ENCODE measurements around the gene PRR5L. TPM values are rescaled to one million over a fixed set of nuclear protein-coding genes. Genes with fewer than 3 reads are reported as not detected.

PRR5L gene
- total and polyA plus RNA-seq, 8 donors = 10.6 to 27.0 (median 17.4) TPM

DNA sequence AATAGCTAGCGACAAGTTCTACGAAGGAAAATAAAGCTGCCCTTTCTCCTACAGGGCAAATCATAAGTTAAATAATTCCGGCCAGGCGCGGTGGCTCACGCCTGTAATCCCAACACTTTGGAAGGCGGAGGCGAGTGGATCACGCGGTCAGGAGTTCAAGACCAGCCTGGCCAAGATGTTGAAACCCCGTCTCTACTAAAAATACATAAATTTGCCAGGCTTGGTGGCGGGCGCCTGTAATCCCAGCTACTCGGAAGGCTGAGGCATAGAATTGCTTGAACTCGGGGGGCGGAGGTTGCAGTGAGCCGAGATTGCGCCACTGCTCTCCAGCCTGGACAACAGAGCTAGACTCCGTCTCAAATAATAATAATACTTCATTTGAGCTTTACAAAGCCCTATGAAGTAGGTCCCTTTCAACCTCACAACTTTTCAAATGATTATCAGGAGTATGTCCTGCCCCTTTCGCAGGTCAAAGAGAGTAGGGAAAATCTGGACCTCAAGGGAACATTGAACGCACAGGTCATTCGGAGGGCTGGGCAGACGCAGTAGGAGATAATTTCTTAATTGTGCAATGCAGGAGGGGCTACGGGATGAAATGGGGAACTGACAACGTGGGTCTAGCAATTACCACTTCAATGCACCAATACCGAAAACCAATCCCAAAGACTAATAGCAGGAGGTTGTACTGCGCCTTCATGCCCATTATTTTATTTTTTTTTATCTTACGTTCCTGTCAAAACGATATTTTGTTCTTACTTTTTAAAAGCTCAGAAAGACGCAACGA lies 7.5 kb upstream of the PRR5L start:
- Histone ChIP-seq H3K27me3 (no peaks in the 10 kb centered on the region), H3K36me3 (no peaks in the 10 kb centered on the region), H3K4me3 (peak overlapping the region; percentile 64 to 82), H3K9me3 (no peaks in the 10 kb centered on the region), H3K4me1 (peaks cover 10 to 24% of the 10 kb centered on the region in 2 donors), H3K27ac (peak overlapping the region; percentile 50 to 80)
- DNase-seq = no peak
- TF ChIP-seq, protein P1, sequence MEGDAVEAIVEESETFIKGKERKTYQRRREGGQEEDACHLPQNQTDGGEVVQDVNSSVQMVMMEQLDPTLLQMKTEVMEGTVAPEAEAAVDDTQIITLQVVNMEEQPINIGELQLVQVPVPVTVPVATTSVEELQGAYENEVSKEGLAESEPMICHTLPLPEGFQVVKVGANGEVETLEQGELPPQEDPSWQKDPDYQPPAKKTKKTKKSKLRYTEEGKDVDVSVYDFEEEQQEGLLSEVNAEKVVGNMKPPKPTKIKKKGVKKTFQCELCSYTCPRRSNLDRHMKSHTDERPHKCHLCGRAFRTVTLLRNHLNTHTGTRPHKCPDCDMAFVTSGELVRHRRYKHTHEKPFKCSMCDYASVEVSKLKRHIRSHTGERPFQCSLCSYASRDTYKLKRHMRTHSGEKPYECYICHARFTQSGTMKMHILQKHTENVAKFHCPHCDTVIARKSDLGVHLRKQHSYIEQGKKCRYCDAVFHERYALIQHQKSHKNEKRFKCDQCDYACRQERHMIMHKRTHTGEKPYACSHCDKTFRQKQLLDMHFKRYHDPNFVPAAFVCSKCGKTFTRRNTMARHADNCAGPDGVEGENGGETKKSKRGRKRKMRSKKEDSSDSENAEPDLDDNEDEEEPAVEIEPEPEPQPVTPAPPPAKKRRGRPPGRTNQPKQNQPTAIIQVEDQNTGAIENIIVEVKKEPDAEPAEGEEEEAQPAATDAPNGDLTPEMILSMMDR (IDR thresholded peaks at IDR 0.05) = no peak
- intact Hi-C loops (cut with DNase I) = no loop called here
- peak; percentile 44 for ATAC-seq

DNA sequence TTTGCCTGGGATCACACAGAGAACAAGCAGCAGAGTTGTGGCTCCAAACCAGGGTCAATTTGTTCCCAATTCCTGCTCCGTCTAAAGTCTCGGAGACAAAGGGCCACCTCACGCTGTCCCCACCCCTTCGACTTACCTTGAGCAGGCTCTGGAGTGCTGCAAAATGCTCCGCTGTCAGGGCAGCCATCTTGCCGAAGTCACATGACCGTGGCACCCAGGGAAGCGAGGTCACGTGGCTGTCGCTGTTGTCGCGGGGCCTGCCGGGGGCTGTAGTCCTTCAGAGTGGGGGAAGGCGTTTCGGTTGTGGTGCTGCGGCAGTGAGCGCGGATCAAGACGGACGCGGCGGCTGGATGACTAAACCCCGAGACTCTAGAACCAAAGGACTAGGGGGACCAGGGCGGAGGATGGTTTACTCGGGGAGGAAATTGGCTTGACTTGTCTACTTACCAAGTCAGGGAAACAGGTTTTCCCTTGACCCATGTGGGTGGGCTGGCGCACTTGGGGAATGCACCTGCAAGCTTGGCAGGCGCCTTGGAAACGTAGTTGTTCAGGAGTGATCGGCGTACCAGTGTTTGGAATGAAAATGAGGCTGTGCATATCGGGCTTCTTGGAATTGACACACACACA lies 6.7 kb upstream of the PRR5L start, which contains the start of gene COMMD9:
Gene COMMD9, minus strand, starts transcription at position 199 of the 627 bp plus-strand sequence. Its CDS starts 12 bp downstream, at position 187.
- peaks cover 10 to 23% of the 10 kb centered on the region in 2 donors for H3K4me1 ChIP-seq
- intact Hi-C loops (cut with DNase I) = no loop called here
- DNase-seq (peak; percentile 88 to 99 (median 95)), ATAC-seq (peak; percentile 98)
- H3K27me3 ChIP-seq = no peaks in the 10 kb centered on the region
- H3K9me3 ChIP-seq = no peaks in the 10 kb centered on the region
- TF ChIP-seq, protein P1 (IDR thresholded peaks at IDR 0.05) = no peak
- no peaks in the 10 kb centered on the region for H3K36me3 ChIP-seq
- H3K4me3 ChIP-seq = peak within 1 kb of the TSS; percentile 64 to 82
- H3K27ac ChIP-seq = peak within 1 kb of the TSS; percentile 50 to 80

DNA sequence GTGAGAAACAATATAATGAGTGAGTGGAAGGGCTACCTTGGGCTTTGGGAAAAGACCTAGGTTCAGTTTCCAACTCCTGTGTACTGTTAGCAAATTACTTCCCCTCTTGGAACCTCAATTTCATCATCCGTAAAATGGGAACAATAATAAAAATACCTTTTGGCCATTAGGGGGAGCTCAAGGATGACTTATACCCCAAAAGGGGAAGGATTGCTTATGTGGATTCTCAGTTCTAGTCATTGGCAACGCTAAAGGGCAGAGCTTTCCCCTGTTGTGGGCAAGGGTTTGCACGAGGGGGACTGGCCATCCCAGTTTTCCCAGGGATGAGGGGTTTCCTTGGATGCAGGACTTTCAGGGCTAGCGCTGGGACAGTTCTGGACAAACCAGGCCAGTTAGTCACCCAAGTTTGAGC lies 3.8 kb upstream of the PRR5L start:
- no peak overlapping the region for H3K27ac ChIP-seq
- intact Hi-C loops (cut with DNase I) = loop anchor here in 1 of 2 donors (5.0 kb wide), 1 partner anchor 185 kb away; no protein-coding TSS in a partner anchor
- no peaks in the 10 kb centered on the region for H3K27me3 ChIP-seq
- peaks cover 10 to 25% of the 10 kb centered on the region in 2 donors for H3K4me1 ChIP-seq
- peak; percentile 51 for ATAC-seq
- H3K9me3 ChIP-seq = no peaks in the 10 kb centered on the region
- DNase-seq = peak in 1 of 4 donors; percentile 24
- H3K36me3 ChIP-seq = no peaks in the 10 kb centered on the region
- H3K4me3 ChIP-seq = no peak overlapping the region
- TF ChIP-seq, protein P1 (IDR thresholded peaks at IDR 0.05) = peak; percentile 46 to 50

DNA sequence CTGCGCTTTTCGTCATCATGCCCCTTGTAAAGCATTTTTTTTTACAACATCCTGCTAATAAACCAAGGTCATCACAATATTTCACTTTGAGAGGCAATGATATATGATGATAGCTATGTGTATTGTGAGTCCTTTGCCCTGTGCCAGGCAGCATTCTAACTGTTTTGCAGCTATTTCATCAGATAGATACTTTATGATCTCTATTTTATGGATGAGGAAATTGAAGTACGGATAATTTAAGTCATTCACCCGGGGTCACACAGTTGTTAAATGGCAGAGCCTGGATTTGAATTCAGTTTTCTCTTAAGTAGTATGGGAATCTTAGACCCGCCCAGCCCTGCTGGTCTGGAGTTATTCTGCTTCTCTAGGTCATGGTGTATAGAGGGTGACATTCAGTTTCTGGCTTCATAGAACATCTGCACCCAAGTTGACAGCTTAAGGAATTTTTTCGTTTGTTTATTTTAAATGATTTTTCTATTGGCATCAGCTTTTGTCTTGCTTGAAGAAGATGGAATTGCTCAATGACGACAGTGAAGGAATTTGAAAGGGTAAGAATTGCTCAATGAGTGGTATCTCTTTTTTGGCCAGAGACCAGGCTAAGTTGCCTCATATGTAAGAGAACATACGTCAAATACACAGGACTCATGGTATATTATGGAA lies 926 bp downstream of the PRR5L start:
- Histone ChIP-seq H3K9me3 (no peaks in the 10 kb centered on the region), H3K4me1 (peaks cover 0 to 9% of the 10 kb centered on the region in 2 donors), H3K36me3 (no peaks in the 10 kb centered on the region), H3K4me3 (no peak overlapping the region), H3K27me3 (no peaks in the 10 kb centered on the region), H3K27ac (no peak overlapping the region)
- intact Hi-C loops (cut with DNase I) = no loop called here
- ATAC-seq (no peak), DNase-seq (peak in 1 of 4 donors; percentile 53)
- TF ChIP-seq, protein P1 (IDR thresholded peaks at IDR 0.05) = no peak
